Mammary epithelial cell (primary cell): ENCODE data around the gene IFI27.

Experiments used
- CTCF ChIP-seq, 2 donors: IDR thresholded peaks in 1 of 2; conservative IDR thresholded peaks in 1 of 2; 2 replicates each; pipeline ENCODE4 v1.5.1; 2011 to 2012; ENCODE audit warnings: inconsistent platforms in 2 of 2, low read length in 2 of 2, mild to moderate bottlenecking in 2 of 2, control low read depth in 1 of 2, low read depth in 1 of 2; ENCODE audit not compliant: insufficient read depth in 1 of 2; ENCODE audit errors: extremely low read depth in 1 of 2
- EZH2 ChIP-seq: IDR thresholded peaks from 2 replicates; pipeline ENCODE4 v1.6.1; 2012; ENCODE audit warnings: low read length, inconsistent platforms, borderline replicate concordance

GRCh38 chr14:94135476-94135875, 24.9 kb downstream of the IFI27 start:
- TF ChIP-seq EZH2 (no peak), CTCF (conservative IDR thresholded peaks at IDR 0.05 in 1 of 2, IDR thresholded peaks at IDR 0.05 in 1 of 2; ENCODE audit: extremely low read depth in 1 of 2, insufficient read depth in 1 of 2, low read depth in 1 of 2, low read length in 2 of 2) (no peak)
